Measurements from ENCODE around the gene AHI1.

The AHI1 gene

GRCh38 chr6:135295085-135295484 is 202.5 kb downstream of the AHI1 start:
- no peak for DNase-seq (ENCODE audit: low spot score)

GRCh38 chr6:135291288-135292076 is 206.1 kb downstream of the AHI1 start:
- DNase-seq (ENCODE audit: low spot score): no peak

GRCh38 chr6:135289816-135290215 is 207.7 kb downstream of the AHI1 start:
- no peak for DNase-seq (ENCODE audit: low spot score)

DNA sequence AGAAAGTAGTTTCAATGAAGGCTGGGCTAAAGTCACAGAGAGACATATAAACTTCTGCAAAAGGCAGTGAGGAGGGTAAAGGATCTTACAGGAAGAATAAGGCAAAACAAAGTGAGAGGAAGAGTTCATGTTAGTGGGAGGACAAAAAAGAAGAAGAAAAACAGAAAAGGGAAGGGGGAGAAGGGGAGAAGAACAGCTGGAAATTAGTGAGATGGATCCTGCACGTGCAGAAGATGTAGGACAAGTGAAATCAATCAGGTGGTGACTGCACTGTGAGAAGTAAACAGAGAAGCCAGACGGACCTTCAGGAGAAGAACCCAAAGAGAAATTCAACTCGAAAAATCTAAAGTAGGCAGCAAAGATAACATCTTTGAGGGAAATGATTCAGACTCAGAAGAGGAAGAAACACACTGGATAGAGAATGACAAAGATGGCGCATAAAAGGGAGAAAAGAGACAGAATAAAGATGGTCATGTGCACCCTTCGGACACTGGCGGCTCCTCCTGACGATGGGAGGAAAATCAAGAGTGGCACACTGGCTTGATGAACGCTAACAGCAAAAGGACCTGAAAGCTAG is 210.5 kb downstream of the AHI1 start:
- DNase-seq (ENCODE audit: low spot score): no peak

- DNase-seq (ENCODE audit: low spot score): no peak
Observed at GRCh38 chr6:135285165-135285564, 212.4 kb downstream of the AHI1 start.

- no peak for DNase-seq (ENCODE audit: low spot score)
Observed at GRCh38 chr6:135283926-135284325, 213.6 kb downstream of the AHI1 start.

DNA sequence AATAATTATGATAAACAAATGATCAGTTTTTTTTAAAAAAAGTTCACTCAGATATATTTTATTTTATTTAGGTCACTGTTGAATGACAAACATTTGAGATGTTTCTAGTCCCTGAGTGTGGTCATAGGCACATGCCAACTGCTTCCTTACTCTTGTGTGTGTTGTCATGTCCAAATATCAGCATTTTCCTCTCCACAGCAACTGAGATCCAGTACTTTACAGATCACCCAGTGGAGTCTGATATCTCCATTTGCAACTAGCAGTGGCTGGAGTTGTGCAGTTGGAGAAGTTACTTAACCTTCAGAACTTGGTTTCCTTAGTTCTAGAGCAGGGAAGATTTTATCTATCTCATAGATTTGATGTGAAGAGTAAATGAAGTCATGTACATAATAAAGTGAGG is 215.1 kb downstream of the AHI1 start:
- no peak for DNase-seq (ENCODE audit: low spot score)

DNA sequence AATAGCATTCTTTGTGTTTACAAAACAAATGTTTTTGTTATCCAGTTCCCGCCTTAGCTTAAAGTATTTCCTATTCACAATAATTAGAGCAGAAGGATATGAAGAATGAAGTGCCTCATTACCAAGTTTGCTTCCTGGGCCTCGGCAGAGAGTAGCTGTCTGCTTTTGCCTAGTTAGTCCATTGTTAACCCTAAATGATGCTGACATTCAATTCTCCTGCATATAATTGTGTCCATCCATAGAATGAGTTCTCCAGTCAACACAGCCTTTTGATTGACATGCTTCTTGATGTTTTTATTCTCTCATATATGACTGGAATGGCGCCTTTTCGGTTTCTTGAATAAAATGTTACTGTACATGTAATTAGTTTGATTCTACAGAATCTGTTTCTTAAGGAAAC is 215.6 kb downstream of the AHI1 start:
- no peak for DNase-seq (ENCODE audit: low spot score)

DNA sequence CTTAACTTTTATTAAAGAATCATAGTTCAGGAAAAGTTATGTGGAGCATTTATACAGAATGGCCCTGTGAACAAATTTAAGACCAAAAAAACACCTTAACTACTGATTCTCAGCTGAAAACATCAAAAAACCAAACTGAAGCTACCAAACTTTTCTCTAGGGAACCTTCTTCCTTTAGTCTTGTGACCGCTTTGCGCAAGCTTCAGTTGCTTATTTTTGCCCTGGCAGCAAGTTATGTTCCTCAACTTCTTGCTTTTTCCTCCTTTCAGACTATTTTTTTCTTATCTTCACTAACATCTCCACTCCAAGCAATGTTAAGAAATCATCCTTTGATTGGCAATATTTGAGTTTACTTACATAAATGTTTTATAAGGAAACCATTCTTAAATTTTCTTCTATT is 216.3 kb downstream of the AHI1 start:
- peak; percentile 21 for DNase-seq (ENCODE audit: low spot score)

- DNase-seq (ENCODE audit: low spot score): no peak
Observed at GRCh38 chr6:135280375-135281136, 217.0 kb downstream of the AHI1 start.

DNA sequence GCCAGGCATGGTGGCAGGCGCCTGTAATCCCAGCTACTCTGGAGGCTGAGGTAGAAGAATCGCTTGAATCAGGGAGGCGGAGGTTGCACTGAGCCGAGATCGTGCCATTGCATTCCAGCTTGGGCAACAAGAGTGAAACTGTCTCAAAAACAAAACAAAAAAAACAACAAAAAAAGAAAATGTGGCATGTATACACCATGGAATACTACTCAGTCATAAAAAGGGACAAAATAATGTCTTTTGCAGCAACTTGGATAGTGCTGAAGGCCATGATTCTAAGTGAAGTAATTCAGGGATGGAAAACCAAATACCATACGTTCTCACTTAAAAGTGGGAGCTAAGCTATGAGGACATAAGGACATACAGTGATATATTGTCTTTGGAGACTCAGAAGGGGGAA is 220.1 kb downstream of the AHI1 start:
- DNase-seq (ENCODE audit: low spot score): no peak

DNA sequence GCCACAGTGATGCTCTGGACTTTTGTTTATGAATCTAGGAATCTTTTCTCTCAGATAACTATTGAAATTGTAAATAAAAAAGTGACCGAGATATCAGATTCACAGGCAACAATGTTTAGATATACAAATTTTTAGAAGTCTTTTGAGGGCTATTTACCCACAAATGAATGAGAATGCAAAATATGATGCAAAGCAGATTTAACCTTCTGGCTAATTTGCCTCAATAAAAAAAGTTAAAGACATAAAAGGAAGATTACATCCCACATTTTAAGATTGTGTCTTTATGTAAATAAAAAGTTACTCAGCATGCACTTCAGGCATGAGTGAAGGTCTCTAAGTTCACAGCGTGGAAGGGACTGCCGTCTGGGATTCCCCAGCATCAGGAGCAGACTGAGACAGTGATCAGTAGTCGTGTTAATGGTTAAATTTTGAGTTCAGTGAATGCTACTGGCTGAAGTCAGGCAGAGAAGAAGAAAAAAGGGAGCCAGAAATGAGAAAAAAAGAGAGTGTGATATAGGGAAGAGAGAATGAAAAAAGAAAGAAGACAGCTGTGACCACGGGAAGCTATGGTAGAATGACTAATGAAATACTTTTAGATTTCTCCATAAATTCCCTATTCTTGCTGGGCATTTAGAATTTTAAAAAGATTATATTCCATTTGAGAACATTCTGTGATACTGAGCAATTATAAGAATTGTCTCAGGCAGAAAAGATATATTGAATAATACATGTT is 222.8 kb downstream of the AHI1 start:
- DNase-seq (ENCODE audit: low spot score): no peak

GRCh38 chr6:135271626-135272025 is 225.9 kb downstream of the AHI1 start:
- no peak for DNase-seq (ENCODE audit: low spot score)

DNA sequence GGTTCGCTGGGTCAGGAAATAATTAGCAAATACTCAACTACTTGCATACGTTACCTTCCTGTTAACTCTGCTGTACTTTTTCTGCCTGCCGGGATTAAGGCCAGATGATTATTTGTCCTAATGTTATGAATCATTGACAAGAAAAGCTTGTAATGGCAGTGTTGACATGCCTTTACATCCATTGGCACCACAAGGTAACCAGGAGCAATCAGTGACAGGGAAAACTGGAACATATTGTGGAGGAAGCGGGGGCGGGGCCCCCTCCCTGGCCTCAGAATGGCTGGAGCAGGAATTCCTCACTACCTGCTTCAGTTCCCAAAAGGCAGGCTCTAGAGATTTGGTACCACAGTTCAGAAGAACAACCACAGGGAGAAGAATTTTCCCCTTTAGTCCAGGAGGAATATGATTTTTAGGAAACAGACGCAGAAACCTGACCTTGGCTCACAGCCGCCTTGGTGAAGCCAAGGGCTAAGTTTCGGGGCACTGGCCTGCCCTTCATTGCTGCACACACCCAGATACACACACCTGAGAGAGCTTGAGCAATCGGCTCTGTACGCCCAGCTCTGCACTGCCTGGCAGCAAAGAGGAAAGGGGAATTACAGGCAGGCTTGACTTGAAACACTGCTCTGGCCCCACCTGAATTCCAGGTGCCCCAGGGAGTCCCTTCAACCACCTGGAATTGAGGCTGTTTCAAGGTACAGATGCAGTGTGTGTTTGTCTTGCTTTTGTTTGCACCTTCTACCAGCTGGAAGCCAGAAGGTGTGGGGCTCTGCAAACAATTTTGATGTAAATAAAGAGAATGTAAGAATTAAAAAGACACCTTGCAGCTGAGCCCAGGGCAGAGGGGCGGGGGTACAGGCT is 226.6 kb downstream of the AHI1 start:
- no peak for DNase-seq (ENCODE audit: low spot score)

GRCh38 chr6:135269481-135269891 is 228.1 kb downstream of the AHI1 start:
- no peak for DNase-seq (ENCODE audit: low spot score)

GRCh38 chr6:135268740-135269139 is 228.8 kb downstream of the AHI1 start:
- DNase-seq (ENCODE audit: low spot score): no peak

DNA sequence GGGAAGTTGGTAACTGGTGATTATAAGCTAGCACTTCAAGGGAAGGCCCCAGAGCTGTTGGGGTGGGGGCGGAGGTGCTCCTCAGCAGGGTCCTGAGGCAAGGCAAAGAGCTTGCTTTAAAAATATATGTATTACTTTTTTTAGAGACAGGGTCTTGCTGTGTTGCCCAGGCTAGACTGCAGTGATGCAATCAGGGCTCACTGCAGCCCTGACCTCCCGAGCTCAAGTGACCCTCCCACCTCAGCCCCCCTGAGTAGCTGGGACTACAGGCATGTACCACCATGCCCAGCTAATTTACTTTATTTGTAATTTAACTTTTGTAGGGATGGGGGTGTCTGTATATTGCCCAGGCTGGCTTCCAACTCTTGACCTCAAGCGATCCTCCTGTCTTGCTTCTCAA is 229.3 kb downstream of the AHI1 start:
- DNase-seq (ENCODE audit: low spot score): no peak

GRCh38 chr6:135267085-135267484 is 230.5 kb downstream of the AHI1 start:
- DNase-seq (ENCODE audit: low spot score): no peak

DNA sequence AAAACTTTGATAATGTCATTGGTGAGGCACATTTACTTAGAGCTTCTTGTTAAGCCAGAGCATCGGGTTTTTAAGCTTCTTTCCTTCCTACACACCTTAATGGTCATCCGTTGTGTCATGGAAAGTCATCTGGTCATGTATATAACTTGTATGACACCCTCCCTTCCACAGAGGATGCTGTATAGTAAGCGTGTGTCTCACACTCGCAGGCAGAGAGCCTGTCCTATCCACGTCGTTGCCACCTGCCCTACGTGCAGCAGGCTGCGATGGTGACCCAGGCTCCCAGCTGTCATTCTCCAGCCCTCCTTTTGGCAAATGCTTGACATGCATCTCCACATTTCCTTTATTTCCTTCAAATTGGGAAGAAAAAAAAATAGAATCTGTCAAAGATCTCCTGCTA is 230.9 kb downstream of the AHI1 start:
- DNase-seq (ENCODE audit: low spot score): no peak

- no peak for DNase-seq (ENCODE audit: low spot score)
Observed at GRCh38 chr6:135265278-135265677, 232.3 kb downstream of the AHI1 start.
